GM23338 (cell line): Measurements from ENCODE around the gene S100A16. TPM values are rescaled to one million over a fixed set of nuclear protein-coding genes. Genes with fewer than 3 reads are reported as not detected.
"Not testable (repeated sequence)": the region's sequence is repeated elsewhere in the genome, so short reads cannot be mapped to it uniquely, and the experiment has no call there.

Experiments
- ATAC-seq: fragments of 200-7000 bp; cut with Tn5 transposase; 3 replicates; pipeline ENCODE4 v1.9.1; 2020
- DNase-seq: peaks from one replicate; pipeline ENCODE4 v3.0.0-alpha.2; 2015; ENCODE audit warnings: low spot score
- H2AFZ ChIP-seq: fragments of 200-600 bp; sonication (generic); 2 replicates; pipeline ENCODE4 v1.8.0; 2016; ENCODE audit warnings: antibody characterized with exemption, mild to moderate bottlenecking, moderate library complexity
- H3F3A ChIP-seq: fragments of 200-600 bp; sonication (generic); replicated peaks from 2 replicates; pipeline ENCODE4 v1.8.0; 2017; ENCODE audit warnings: antibody characterized with exemption, mixed run types, low read depth
- H3K27ac ChIP-seq: fragments of 200-600 bp; sonication (generic); 2 replicates; pipeline ENCODE4 v1.6.1; 2016; ENCODE audit warnings: low read depth
- H3K27me3 ChIP-seq: fragments of 200-600 bp; sonication (generic); 2 replicates; pipeline ENCODE4 v1.8.0; 2016; ENCODE audit warnings: mild to moderate bottlenecking, mixed run types, moderate library complexity; ENCODE audit not compliant: insufficient read depth
- H3K36me3 ChIP-seq: fragments of 200-600 bp; sonication (generic); 2 replicates; pipeline ENCODE4 v1.8.0; 2016; ENCODE audit warnings: mild to moderate bottlenecking; ENCODE audit not compliant: insufficient read depth
- H3K4me1 ChIP-seq: fragments of 200-600 bp; sonication (generic); 2 replicates; pipeline ENCODE4 v1.8.0; 2016; ENCODE audit warnings: mild to moderate bottlenecking, moderate library complexity; ENCODE audit not compliant: insufficient read depth
- H3K4me2 ChIP-seq: fragments of 200-600 bp; sonication (generic); 2 replicates; pipeline ENCODE4 v1.7.1; 2017; ENCODE audit warnings: mixed run types
- H3K4me3 ChIP-seq: fragments of 200-600 bp; sonication (generic); 2 replicates; pipeline ENCODE4 v1.6.1; 2016; ENCODE audit warnings: mixed run types
- H3K79me2 ChIP-seq: fragments of 200-600 bp; sonication (generic); replicated peaks from 2 replicates; pipeline ENCODE4 v1.8.0; 2017; ENCODE audit warnings: mild to moderate bottlenecking; ENCODE audit not compliant: insufficient read depth
- H3K9me2 ChIP-seq: fragments of 200-600 bp; sonication (generic); 2 replicates; pipeline ENCODE4 v1.8.0; 2017; ENCODE audit not compliant: insufficient read depth
- H4K20me1 ChIP-seq: fragments of 200-600 bp; sonication (generic); replicated peaks from 2 replicates; pipeline ENCODE4 v1.8.0; 2017; ENCODE audit warnings: mild to moderate bottlenecking; ENCODE audit not compliant: insufficient read depth
- H3K27ac Mint-ChIP-seq: 2 replicates; pipeline ENCODE4 v1.8.0; 2020; ENCODE audit warnings: inconsistent platforms, mild to moderate bottlenecking, moderate library complexity, mixed read lengths
- H3K27me3 Mint-ChIP-seq: 3 replicates; pipeline ENCODE4 v1.8.0; 2022; ENCODE audit warnings: low read depth, mild to moderate bottlenecking, moderate library complexity, mixed read lengths, inconsistent platforms; ENCODE audit not compliant: insufficient read depth, poor library complexity
- H3K36me3 Mint-ChIP-seq: 3 replicates; pipeline ENCODE4 v1.8.0; 2021; ENCODE audit warnings: low read depth, mild to moderate bottlenecking, inconsistent platforms, moderate library complexity, mixed read lengths
- H3K4me1 Mint-ChIP-seq: 3 replicates; pipeline ENCODE4 v1.8.0; 2020; ENCODE audit warnings: mild to moderate bottlenecking, inconsistent platforms, mixed read lengths
- H3K4me3 Mint-ChIP-seq: 3 replicates; pipeline ENCODE4 v1.8.0; 2021; ENCODE audit warnings: moderate library complexity, mild to moderate bottlenecking, inconsistent platforms, mixed read lengths
- H3K9me3 Mint-ChIP-seq: 3 replicates; pipeline ENCODE4 v1.8.0; 2020; ENCODE audit warnings: moderate library complexity, mild to moderate bottlenecking, inconsistent platforms, mixed read lengths
- CREB1 ChIP-seq: fragments of 250-450 bp; sonication (Bioruptor Pico); IDR thresholded peaks from 2 replicates; pipeline ENCODE4 v1.5.0; 2020; ENCODE audit warnings: low read depth, mild to moderate bottlenecking, moderate library complexity
- JUNB ChIP-seq: IDR thresholded peaks from one replicate; pipeline ENCODE4 v1.6.1; 2016; ENCODE audit warnings: antibody characterized with exemption; ENCODE audit not compliant: unreplicated experiment
- NANOG ChIP-seq: IDR thresholded peaks from 2 replicates; pipeline ENCODE4 v1.6.1; 2016; ENCODE audit warnings: antibody characterized with exemption, borderline replicate concordance
- POLR2AphosphoS5 ChIP-seq: IDR thresholded peaks from 2 replicates; pipeline ENCODE4 v1.6.1; 2016; ENCODE audit warnings: antibody characterized with exemption, low read depth
- ZNF114 ChIP-seq: fragments of 250-450 bp; sonication (Bioruptor Pico); IDR thresholded peaks from 2 replicates; pipeline ENCODE4 v1.5.0; 2020; ENCODE audit warnings: mild to moderate bottlenecking, moderate library complexity
- polyA plus RNA-seq: library from polyadenylated mRNA; unstranded; fragments of >200 nt; fragmentation: Nextera tagmentation; extraction: Ambion mirVana; gene quantifications from 2 replicates; pipeline ENCODE4 v1.2.1, GENCODE V29; 2016
- total RNA-seq: library from RNA; depleted of rRNA; stranded (reverse); fragments of >200 nt; shearing (Covaris generic); gene quantifications from 2 replicates; pipeline ENCODE4 v1.2.3, GENCODE V29; 2014
- TF ChIP-seq, protein P1 (sequence below): fragments of 250-450 bp; sonication (Bioruptor Pico); IDR thresholded peaks from 2 replicates; pipeline ENCODE4 v1.5.0; 2020; ENCODE audit warnings: mild to moderate bottlenecking, moderate library complexity
- TF ChIP-seq, protein P2 (sequence below): IDR thresholded peaks from one replicate; pipeline ENCODE4 v1.6.1; 2018; ENCODE audit warnings: antibody characterized with exemption; ENCODE audit not compliant: unreplicated experiment
- TF ChIP-seq, protein P3 (sequence below): IDR thresholded peaks from 2 replicates; pipeline ENCODE4 v1.6.1; 2016; ENCODE audit warnings: antibody characterized with exemption

The S100A16 gene
- total and polyA plus RNA-seq, 2 experiments from 2014 or later, result 13.0 to 20.4 TPM

DNA sequence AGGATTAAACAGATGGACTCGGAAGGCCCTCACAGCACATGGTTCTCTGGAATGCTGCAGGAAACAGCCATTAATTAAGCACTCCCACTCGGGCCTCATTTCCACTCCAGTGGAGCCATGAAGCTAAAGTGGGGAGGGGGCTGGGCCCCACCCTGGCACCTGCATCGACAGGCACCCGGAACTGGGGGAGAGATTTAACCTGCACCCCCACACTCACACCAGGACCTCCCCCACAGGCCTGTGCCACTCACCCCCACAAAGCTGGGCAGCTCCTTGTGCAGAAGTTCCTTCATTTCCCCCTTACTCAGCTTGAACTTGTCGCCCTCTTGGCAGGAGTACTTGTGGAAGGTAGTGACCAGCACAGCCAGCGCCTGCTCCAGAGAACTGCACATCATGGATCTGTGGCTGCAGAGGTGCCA is 49.4 kb downstream of the S100A16 start (continued):
- TF ChIP-seq, protein P1, sequence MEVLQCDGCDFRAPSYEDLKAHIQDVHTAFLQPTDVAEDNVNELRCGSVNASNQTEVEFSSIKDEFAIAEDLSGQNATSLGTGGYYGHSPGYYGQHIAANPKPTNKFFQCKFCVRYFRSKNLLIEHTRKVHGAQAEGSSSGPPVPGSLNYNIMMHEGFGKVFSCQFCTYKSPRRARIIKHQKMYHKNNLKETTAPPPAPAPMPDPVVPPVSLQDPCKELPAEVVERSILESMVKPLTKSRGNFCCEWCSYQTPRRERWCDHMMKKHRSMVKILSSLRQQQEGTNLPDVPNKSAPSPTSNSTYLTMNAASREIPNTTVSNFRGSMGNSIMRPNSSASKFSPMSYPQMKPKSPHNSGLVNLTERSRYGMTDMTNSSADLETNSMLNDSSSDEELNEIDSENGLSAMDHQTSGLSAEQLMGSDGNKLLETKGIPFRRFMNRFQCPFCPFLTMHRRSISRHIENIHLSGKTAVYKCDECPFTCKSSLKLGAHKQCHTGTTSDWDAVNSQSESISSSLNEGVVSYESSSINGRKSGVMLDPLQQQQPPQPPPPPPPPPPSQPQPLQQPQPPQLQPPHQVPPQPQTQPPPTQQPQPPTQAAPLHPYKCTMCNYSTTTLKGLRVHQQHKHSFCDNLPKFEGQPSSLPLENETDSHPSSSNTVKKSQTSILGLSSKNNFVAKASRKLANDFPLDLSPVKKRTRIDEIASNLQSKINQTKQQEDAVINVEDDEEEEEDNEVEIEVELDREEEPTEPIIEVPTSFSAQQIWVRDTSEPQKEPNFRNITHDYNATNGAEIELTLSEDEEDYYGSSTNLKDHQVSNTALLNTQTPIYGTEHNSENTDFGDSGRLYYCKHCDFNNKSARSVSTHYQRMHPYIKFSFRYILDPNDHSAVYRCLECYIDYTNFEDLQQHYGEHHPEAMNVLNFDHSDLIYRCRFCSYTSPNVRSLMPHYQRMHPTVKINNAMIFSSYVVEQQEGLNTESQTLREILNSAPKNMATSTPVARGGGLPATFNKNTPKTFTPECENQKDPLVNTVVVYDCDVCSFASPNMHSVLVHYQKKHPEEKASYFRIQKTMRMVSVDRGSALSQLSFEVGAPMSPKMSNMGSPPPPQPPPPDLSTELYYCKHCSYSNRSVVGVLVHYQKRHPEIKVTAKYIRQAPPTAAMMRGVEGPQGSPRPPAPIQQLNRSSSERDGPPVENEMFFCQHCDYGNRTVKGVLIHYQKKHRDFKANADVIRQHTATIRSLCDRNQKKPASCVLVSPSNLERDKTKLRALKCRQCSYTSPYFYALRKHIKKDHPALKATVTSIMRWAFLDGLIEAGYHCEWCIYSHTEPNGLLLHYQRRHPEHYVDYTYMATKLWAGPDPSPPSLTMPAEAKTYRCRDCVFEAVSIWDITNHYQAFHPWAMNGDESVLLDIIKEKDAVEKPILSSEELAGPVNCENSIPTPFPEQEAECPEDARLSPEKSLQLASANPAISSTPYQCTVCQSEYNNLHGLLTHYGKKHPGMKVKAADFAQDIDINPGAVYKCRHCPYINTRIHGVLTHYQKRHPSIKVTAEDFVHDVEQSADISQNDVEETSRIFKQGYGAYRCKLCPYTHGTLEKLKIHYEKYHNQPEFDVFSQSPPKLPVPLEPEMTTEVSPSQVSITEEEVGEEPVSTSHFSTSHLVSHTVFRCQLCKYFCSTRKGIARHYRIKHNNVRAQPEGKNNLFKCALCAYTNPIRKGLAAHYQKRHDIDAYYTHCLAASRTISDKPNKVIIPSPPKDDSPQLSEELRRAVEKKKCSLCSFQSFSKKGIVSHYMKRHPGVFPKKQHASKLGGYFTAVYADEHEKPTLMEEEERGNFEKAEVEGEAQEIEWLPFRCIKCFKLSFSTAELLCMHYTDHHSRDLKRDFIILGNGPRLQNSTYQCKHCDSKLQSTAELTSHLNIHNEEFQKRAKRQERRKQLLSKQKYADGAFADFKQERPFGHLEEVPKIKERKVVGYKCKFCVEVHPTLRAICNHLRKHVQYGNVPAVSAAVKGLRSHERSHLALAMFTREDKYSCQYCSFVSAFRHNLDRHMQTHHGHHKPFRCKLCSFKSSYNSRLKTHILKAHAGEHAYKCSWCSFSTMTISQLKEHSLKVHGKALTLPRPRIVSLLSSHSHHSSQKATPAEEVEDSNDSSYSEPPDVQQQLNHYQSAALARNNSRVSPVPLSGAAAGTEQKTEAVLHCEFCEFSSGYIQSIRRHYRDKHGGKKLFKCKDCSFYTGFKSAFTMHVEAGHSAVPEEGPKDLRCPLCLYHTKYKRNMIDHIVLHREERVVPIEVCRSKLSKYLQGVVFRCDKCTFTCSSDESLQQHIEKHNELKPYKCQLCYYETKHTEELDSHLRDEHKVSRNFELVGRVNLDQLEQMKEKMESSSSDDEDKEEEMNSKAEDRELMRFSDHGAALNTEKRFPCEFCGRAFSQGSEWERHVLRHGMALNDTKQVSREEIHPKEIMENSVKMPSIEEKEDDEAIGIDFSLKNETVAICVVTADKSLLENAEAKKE (CRISPR knock-in tag), result no peak
- TF ChIP-seq, protein P2, sequence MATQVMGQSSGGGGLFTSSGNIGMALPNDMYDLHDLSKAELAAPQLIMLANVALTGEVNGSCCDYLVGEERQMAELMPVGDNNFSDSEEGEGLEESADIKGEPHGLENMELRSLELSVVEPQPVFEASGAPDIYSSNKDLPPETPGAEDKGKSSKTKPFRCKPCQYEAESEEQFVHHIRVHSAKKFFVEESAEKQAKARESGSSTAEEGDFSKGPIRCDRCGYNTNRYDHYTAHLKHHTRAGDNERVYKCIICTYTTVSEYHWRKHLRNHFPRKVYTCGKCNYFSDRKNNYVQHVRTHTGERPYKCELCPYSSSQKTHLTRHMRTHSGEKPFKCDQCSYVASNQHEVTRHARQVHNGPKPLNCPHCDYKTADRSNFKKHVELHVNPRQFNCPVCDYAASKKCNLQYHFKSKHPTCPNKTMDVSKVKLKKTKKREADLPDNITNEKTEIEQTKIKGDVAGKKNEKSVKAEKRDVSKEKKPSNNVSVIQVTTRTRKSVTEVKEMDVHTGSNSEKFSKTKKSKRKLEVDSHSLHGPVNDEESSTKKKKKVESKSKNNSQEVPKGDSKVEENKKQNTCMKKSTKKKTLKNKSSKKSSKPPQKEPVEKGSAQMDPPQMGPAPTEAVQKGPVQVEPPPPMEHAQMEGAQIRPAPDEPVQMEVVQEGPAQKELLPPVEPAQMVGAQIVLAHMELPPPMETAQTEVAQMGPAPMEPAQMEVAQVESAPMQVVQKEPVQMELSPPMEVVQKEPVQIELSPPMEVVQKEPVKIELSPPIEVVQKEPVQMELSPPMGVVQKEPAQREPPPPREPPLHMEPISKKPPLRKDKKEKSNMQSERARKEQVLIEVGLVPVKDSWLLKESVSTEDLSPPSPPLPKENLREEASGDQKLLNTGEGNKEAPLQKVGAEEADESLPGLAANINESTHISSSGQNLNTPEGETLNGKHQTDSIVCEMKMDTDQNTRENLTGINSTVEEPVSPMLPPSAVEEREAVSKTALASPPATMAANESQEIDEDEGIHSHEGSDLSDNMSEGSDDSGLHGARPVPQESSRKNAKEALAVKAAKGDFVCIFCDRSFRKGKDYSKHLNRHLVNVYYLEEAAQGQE, result no peak
- no peak for TF ChIP-seq NANOG
- no peak for TF ChIP-seq POLR2AphosphoS5
- TF ChIP-seq CREB1 (CRISPR knock-in tag), result no peak
- no peak for TF ChIP-seq JUNB
- no peak for TF ChIP-seq ZNF114 (CRISPR knock-in tag)
- TF ChIP-seq, protein P3, sequence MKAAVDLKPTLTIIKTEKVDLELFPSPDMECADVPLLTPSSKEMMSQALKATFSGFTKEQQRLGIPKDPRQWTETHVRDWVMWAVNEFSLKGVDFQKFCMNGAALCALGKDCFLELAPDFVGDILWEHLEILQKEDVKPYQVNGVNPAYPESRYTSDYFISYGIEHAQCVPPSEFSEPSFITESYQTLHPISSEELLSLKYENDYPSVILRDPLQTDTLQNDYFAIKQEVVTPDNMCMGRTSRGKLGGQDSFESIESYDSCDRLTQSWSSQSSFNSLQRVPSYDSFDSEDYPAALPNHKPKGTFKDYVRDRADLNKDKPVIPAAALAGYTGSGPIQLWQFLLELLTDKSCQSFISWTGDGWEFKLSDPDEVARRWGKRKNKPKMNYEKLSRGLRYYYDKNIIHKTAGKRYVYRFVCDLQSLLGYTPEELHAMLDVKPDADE, result no peak

DNA sequence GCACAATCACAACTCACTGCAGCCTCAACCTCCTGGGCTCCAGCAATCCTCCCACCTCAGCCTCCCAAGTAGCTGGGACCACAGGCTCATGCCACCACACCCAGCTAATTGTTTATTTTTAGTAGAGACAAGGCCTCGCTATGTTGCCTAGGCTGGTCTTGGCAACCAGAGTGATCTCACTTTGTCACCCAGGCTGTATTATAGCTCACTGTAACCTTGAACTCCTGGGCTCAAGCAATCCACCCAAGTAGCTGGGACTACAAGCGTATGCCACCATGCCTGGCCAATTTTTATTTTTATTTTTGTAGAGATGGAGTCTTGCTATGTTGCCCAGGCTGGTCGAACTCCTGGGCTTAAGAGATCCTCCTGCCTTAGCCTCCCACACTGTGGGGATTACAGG is 50.9 kb downstream of the S100A16 start:
- not testable (repeated sequence) for H3K4me2 ChIP-seq, H3K36me3 ChIP-seq, H3K27ac ChIP-seq, DNase-seq, H3K9me2 ChIP-seq, H3K27ac Mint-ChIP-seq, H3K4me3 Mint-ChIP-seq, H3K27me3 Mint-ChIP-seq, ATAC-seq, H3K9me3 Mint-ChIP-seq, H3K4me3 ChIP-seq, H4K20me1 ChIP-seq, H2AFZ ChIP-seq, H3K4me1 ChIP-seq, H3K79me2 ChIP-seq, H3K27me3 ChIP-seq, H3K36me3 Mint-ChIP-seq, H3F3A ChIP-seq
- H3K4me1 Mint-ChIP-seq, result peaks cover 17% of the 10 kb centered on the region
